GM19099 (cell line): ENCODE data around the gene LCN9.

Experiments
- POLR2A ChIP-seq: IDR thresholded peaks from 3 replicates; pipeline ENCODE4 v1.6.1; 2011; ENCODE audit warnings: low read depth; ENCODE audit not compliant: insufficient read length; ENCODE audit errors: extremely low read depth

LCN9 gene

GRCh38 chr9:135664801-135665794 is 2.0 kb downstream of the LCN9 start:
- no peak for TF ChIP-seq POLR2A

- no peak for TF ChIP-seq POLR2A
Observed at GRCh38 chr9:135665795-135666189, 2.7 kb downstream of the LCN9 start.

GRCh38 chr9:135666534-135667462 is 3.7 kb downstream of the LCN9 start:
- TF ChIP-seq POLR2A = no peak

GRCh38 chr9:135667463-135668001 is 4.4 kb downstream of the LCN9 start:
- no peak for TF ChIP-seq POLR2A

- TF ChIP-seq POLR2A = no peak
Observed at GRCh38 chr9:135669616-135670285, 6.6 kb downstream of the LCN9 start.

GRCh38 chr9:135670721-135671590 is 7.8 kb downstream of the LCN9 start:
- TF ChIP-seq POLR2A = no peak

- no peak for TF ChIP-seq POLR2A
Observed at GRCh38 chr9:135671591-135672041, 8.5 kb downstream of the LCN9 start.

GRCh38 chr9:135673941-135674340 is 10.8 kb downstream of the LCN9 start:
- TF ChIP-seq POLR2A = no peak

- no peak for TF ChIP-seq POLR2A
Observed at GRCh38 chr9:135674977-135675376, 11.9 kb downstream of the LCN9 start.

GRCh38 chr9:135676891-135677290 is 13.8 kb downstream of the LCN9 start:
- TF ChIP-seq POLR2A = no peak

GRCh38 chr9:135677641-135678168 is 14.6 kb downstream of the LCN9 start:
- no peak for TF ChIP-seq POLR2A

- TF ChIP-seq POLR2A = no peak
Observed at GRCh38 chr9:135678236-135679017, 15.3 kb downstream of the LCN9 start.

GRCh38 chr9:135680056-135680455 is 16.9 kb downstream of the LCN9 start:
- no peak for TF ChIP-seq POLR2A

GRCh38 chr9:135681161-135681560 is 18.1 kb downstream of the LCN9 start:
- no peak for TF ChIP-seq POLR2A
